Muscle layer of duodenum (tissue), 2 donors: Measurements from ENCODE around the gene DNAH6.

Source experiments
- H3K27ac ChIP-seq: one replicate; pipeline ENCODE4 v1.7.0; 2013; ENCODE audit warnings: mild to moderate bottlenecking, low read length
- H3K27me3 ChIP-seq: one replicate; pipeline ENCODE4 v1.7.0; 2013; ENCODE audit warnings: low read depth, mild to moderate bottlenecking, control low read depth, low read length
- H3K36me3 ChIP-seq, 2 donors: one replicate each; pipeline ENCODE4 v1.7.0; 2013; ENCODE audit warnings: low read length in 2 of 2, control low read depth in 1 of 2, mild to moderate bottlenecking in 1 of 2; ENCODE audit not compliant: insufficient read depth in 2 of 2, control insufficient read depth in 1 of 2
- H3K4me1 ChIP-seq, 2 donors: one replicate each; pipeline ENCODE4 v1.7.0; 2013; ENCODE audit warnings: low read length in 2 of 2, mild to moderate bottlenecking in 2 of 2, control low read depth in 1 of 2, moderate library complexity in 1 of 2; ENCODE audit not compliant: insufficient read depth in 2 of 2, control insufficient read depth in 1 of 2
- H3K4me3 ChIP-seq, 2 donors: one replicate each; pipeline ENCODE4 v1.7.0; 2013; ENCODE audit warnings: low read length in 2 of 2, low read depth in 1 of 2, mild to moderate bottlenecking in 1 of 2
- H3K9me3 ChIP-seq, 2 donors: one replicate each; pipeline ENCODE4 v1.7.0; 2013; ENCODE audit warnings: low read length in 2 of 2, control low read depth in 1 of 2, mild to moderate bottlenecking in 1 of 2; ENCODE audit not compliant: control insufficient read depth in 1 of 2
- donor health status: healthy.

DNAH6 gene

GRCh38 chr2:84653302-84653701 is 137.0 kb downstream of the DNAH6 start:
- Histone ChIP-seq H3K9me3 (no peaks in the 10 kb centered on the region), H3K27me3 (no peaks in the 10 kb centered on the region), H3K4me3 (no peak overlapping the region), H3K4me1 (no peaks in the 10 kb centered on the region), H3K27ac (no peak overlapping the region), H3K36me3 (no peaks in the 10 kb centered on the region)

GRCh38 chr2:84654414-84654813 is 138.1 kb downstream of the DNAH6 start:
- Histone ChIP-seq H3K27ac (no peak overlapping the region), H3K36me3 (no peaks in the 10 kb centered on the region), H3K27me3 (no peaks in the 10 kb centered on the region), H3K4me3 (no peak overlapping the region), H3K4me1 (no peaks in the 10 kb centered on the region), H3K9me3 (no peaks in the 10 kb centered on the region)

- Histone ChIP-seq H3K27me3 (no peaks in the 10 kb centered on the region), H3K27ac (no peak overlapping the region), H3K9me3 (no peaks in the 10 kb centered on the region), H3K4me3 (no peak overlapping the region), H3K4me1 (no peaks in the 10 kb centered on the region), H3K36me3 (no peaks in the 10 kb centered on the region)
These were observed 152.8 kb downstream of the DNAH6 start for GRCh38 chr2:84669122-84669521.

- H3K27ac ChIP-seq, result no peak overlapping the region
- no peaks in the 10 kb centered on the region for H3K27me3 ChIP-seq
- H3K9me3 ChIP-seq, result no peaks in the 10 kb centered on the region
- H3K4me1 ChIP-seq, result no peaks in the 10 kb centered on the region
- H3K36me3 ChIP-seq, result no peaks in the 10 kb centered on the region
- no peak overlapping the region for H3K4me3 ChIP-seq
These were observed 157.8 kb downstream of the DNAH6 start for GRCh38 chr2:84674099-84674498.

- no peaks in the 10 kb centered on the region for H3K27me3 ChIP-seq
- no peaks in the 10 kb centered on the region for H3K36me3 ChIP-seq
- no peak overlapping the region for H3K4me3 ChIP-seq
- no peaks in the 10 kb centered on the region for H3K4me1 ChIP-seq
- no peaks in the 10 kb centered on the region for H3K9me3 ChIP-seq
- no peak overlapping the region for H3K27ac ChIP-seq
These were observed 158.3 kb downstream of the DNAH6 start for GRCh38 chr2:84674586-84674985.

GRCh38 chr2:84676295-84676694 is 160.0 kb downstream of the DNAH6 start:
- H3K4me1 ChIP-seq, result no peaks in the 10 kb centered on the region
- H3K36me3 ChIP-seq, result no peaks in the 10 kb centered on the region
- no peaks in the 10 kb centered on the region for H3K27me3 ChIP-seq
- H3K4me3 ChIP-seq, result no peak overlapping the region
- H3K9me3 ChIP-seq, result no peaks in the 10 kb centered on the region
- H3K27ac ChIP-seq, result no peak overlapping the region

- H3K27me3 ChIP-seq, result no peaks in the 10 kb centered on the region
- no peak overlapping the region for H3K27ac ChIP-seq
- H3K36me3 ChIP-seq, result no peaks in the 10 kb centered on the region
- H3K4me1 ChIP-seq, result no peaks in the 10 kb centered on the region
- no peaks in the 10 kb centered on the region for H3K9me3 ChIP-seq
- H3K4me3 ChIP-seq, result no peak overlapping the region
These were observed 161.9 kb downstream of the DNAH6 start for GRCh38 chr2:84678214-84678613.

- Histone ChIP-seq H3K4me3 (no peak overlapping the region), H3K4me1 (no peaks in the 10 kb centered on the region), H3K9me3 (no peaks in the 10 kb centered on the region), H3K27me3 (no peaks in the 10 kb centered on the region), H3K27ac (no peak overlapping the region), H3K36me3 (no peaks in the 10 kb centered on the region)
These were observed 170.6 kb downstream of the DNAH6 start for GRCh38 chr2:84686783-84687476.

- no peaks in the 10 kb centered on the region for H3K36me3 ChIP-seq
- no peaks in the 10 kb centered on the region for H3K4me1 ChIP-seq
- H3K4me3 ChIP-seq, result no peak overlapping the region
- H3K9me3 ChIP-seq, result no peaks in the 10 kb centered on the region
- H3K27me3 ChIP-seq, result no peaks in the 10 kb centered on the region
- H3K27ac ChIP-seq, result no peak overlapping the region
These were observed 171.3 kb downstream of the DNAH6 start for GRCh38 chr2:84687498-84688149.

GRCh38 chr2:84690225-84690624 is 173.9 kb downstream of the DNAH6 start:
- Histone ChIP-seq H3K27me3 (no peaks in the 10 kb centered on the region), H3K36me3 (no peaks in the 10 kb centered on the region), H3K27ac (no peak overlapping the region), H3K4me3 (no peak overlapping the region), H3K4me1 (no peaks in the 10 kb centered on the region), H3K9me3 (no peaks in the 10 kb centered on the region)

- H3K27me3 ChIP-seq, result no peaks in the 10 kb centered on the region
- no peak overlapping the region for H3K27ac ChIP-seq
- H3K36me3 ChIP-seq, result no peaks in the 10 kb centered on the region
- no peaks in the 10 kb centered on the region for H3K4me1 ChIP-seq
- no peak overlapping the region for H3K4me3 ChIP-seq
- H3K9me3 ChIP-seq, result no peaks in the 10 kb centered on the region
These were observed 177.9 kb downstream of the DNAH6 start for GRCh38 chr2:84694088-84694622.
